ENCODE results near the gene EPB41L3.

Gene EPB41L3

DNA sequence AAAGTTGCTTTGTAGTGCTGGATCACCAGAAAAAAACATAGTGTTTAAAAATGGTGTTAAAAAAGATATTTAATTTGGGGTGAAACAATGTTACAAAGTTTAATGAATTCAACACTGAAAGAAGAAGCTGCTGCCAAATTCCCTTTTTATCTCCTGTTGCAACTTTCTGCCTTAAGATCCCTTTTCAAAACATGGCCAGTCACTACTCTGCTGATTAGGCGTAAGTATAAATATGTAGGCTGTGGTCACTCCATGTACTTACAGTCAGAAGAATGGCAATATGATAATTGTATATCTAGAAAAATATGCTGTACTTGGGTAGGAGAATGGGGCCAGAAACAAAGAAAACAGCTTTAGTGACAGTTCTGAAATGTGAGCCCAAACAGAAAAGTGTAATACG lies 124.8 kb downstream of the EPB41L3 start:
- no peak for DNase-seq (ENCODE audit: low read depth in 2 of 3, low spot score in 2 of 3)

DNA sequence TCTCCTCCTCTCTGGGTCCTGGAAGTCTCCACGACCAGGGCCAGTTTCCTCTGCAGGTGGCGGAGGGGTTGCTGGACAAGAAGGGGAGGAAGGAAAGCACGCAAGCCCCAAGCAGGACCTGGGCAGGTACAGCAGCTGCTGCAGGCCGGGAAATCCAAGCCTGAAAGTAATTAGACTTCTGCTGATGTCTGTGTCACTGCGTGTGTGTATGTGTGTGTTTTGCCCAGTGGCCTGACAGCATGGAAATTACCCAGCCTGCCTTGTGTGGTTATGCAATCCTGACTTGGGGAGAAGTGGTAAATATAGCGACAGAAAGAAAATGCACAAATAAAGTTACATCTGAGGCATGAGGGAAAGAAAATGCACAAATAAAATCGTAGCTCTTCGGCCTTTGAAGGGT lies 126.5 kb downstream of the EPB41L3 start:
- no peak for DNase-seq (ENCODE audit: low read depth in 2 of 3, low spot score in 2 of 3)

DNA sequence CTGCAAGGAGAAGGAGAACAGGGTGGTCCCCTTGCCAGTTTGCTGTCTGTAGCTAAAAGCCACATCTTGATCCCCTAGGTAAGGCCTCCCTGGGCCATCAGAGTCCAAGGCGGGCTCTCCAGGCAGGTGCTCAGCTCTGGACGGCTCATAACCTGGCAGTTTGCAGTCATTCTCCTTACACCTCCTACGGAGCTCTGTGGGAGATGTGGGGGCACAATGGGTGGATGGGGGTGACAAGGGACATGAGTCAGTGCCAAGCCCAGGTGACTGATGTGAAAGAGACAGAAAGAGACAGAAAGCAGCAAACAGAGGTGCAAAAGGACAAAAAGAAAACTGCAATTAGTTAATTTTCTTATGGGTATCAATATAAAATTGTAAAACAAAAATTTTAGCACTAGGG lies 127.7 kb downstream of the EPB41L3 start:
- DNase-seq (ENCODE audit: low read depth in 2 of 3, low spot score in 2 of 3), result no peak

DNA sequence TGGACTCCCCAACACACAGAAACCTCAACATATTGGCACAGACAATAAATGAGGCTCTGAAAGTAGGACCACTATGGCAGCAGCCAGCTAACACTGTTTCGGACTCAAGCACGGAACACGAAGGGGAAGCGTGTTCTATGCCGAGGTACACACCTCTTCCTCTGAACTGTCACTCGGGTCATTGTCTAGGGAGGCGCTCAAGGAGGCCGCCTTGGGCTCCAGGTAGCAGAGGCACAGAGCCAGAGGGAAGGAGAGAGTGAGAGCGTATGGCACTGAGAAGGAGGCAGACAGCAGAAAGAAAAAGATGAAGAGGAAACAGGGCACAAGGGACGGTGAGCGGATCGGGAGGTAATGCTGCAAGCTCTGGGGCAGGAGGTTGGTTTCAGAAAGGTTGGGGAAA lies 128.1 kb downstream of the EPB41L3 start:
- no peak for DNase-seq (ENCODE audit: low read depth in 2 of 3, low spot score in 2 of 3)

DNA sequence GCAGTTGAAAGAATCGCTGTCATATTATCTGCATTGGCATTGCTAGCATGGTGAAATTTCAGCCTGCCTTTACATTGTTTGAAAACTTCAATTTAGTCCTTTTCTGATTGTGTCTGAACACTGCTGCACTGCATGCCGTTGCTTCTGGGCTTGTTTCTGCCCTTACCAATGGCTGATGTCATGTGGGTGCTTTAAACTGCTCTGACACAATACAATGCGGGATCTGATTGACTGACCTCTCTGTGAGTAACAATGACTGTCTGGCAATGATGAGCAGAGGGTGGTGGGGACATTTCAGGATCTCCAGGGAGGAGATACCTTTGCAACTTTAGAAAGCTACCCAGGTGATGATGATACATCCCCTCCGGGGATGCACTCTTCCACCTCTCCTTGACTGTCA lies 128.8 kb downstream of the EPB41L3 start:
- DNase-seq (ENCODE audit: low read depth in 2 of 3, low spot score in 2 of 3), result no peak

DNA sequence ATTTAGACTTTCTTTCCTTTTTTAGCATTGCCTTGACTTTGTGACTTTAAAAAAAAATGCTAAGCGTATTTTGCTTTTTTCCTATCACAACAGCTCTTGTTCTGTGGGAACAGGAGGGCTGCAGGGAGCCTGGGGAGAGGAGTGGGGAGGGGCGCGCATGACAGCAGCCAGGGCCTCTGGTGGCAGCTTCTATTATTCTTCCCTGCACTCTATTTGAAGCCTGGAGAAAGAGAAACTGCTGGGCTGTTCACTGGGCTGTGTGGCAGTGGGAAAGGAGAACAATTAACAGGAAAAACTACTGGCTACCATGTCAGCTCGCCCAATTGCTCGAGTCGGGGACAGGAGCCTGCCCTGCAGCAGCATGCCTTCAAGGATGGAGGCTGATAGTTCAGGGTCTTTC lies 129.3 kb downstream of the EPB41L3 start:
- no peak for DNase-seq (ENCODE audit: low read depth in 2 of 3, low spot score in 2 of 3)

DNA sequence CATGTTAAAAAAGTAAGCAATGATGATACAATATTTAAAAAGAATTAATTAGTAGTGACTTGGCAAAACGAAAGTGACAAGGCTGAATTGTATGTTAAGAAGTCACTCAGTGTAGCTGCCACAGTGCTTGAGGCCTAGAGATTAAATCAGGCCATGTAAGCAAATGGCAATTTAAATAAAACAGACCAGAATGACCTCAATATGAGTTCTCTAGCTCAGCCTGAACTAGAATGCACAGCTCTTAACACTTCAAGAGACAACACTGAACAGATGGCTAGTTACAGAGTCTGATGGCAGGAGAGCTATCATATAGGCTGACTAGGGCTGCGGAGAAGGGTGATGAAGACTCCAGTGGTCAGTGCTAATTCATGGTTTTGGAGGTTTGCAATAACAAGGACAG lies 130.3 kb downstream of the EPB41L3 start:
- DNase-seq (ENCODE audit: low read depth in 2 of 3, low spot score in 2 of 3), result no peak

DNA sequence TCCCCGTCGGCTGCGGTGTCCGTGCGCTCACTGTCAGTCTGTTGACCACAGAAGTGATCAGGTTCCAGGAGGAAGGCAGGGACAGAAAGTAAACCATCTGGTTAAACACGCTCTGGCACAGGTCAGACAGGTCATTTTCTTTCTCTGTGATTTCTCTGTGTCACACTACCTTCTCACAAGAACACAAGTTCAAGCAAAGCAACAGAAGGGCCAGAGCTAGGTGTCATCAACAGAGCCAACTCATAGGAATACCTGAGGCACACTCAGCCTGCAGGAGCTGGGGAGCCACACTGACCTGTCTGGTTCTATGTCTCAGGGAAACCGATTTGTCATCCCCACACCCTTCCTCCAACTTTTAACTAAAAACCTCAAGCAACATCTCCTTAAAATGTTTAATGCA lies 133.2 kb downstream of the EPB41L3 start:
- DNase-seq (ENCODE audit: low read depth in 2 of 3, low spot score in 2 of 3), result no peak

DNA sequence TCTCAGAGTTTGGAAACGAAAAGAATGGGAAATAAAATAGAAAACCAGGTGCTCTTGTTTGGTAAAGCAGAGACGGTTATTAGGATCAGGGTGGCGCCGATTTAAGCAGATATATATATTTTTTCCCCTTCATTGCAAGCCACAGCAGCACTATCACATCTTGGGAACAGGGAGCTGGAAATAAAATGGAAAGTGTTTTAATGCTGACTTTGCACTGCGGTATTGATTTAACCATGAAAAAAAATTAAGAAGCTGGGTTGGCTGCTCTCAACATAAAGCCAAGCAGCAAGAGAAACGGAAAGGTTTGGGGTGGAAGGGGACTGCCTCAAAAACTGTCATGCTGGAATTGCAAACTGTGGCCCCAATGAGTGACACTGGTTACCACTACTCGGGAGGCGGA lies 145.5 kb downstream of the EPB41L3 start:
- no peak for DNase-seq (ENCODE audit: low read depth in 2 of 3, low spot score in 2 of 3)

DNA sequence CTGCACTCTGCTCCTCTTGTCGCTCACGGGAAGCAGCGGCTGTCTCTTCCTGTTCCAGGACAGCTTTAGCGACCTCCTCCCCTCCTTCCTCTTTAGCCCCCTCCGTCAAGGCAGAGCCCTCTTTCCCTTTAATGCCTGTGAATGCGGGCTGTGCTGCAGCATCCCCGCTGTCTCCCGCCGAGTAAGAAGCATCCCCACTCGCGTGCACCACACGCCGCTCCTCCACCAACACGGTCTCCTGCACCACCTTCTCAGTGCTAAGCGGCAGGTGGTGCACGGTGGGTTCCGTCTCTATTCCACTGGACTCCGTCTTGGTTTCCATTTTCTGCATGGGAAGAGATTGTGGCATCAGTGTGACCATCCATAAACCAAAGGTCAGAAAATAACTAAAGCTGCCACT lies 146.7 kb downstream of the EPB41L3 start:
- DNase-seq (ENCODE audit: low read depth in 2 of 3, low spot score in 2 of 3), result no peak

DNA sequence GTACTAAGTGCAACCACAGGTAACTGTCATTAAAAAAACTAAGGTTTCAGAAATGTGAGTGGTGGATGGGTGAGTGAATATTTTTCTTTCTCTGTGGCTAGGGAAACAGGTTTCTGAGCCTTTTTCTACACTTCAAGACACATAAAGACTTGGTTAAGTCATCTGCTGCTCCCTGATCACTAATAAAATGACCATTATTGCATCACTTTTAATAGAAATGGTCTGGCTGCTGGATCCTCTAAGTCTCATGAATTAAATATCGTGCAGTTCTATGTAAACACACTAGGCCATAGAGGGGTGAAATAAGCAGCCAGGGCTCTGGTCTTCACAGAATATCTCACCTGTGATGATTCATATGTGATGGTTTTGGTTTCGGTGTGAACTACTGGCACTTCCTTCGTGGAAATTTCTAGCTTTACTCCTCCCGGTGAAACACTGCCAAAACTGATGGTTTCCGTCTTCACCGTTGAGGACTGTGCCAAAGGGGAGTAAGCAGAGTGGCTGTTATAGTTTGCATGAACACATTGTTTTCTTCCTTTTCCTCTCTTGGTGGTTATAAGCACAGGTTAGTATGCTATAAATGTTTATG lies 147.8 kb downstream of the EPB41L3 start:
- no peak for DNase-seq (ENCODE audit: low read depth in 2 of 3, low spot score in 2 of 3)

DNA sequence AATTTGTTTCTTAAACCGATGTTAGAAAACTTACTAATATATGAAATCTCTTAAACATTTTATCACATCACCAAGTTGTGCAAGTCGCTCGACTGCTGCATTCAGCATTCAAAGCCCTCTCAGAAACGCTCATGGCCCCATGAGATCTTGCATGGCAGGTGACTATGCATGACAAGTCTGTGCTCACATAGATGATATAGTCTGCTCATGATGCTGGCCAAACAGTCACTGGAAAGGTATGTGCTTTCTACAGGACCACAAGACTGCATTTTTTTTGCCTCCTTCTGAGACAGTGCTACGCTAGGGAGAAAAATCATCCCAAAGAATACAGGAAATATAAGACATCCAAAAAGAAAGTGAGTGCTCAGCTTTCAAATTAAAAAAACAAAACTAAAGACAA lies 150.0 kb downstream of the EPB41L3 start:
- DNase-seq (ENCODE audit: low read depth in 2 of 3, low spot score in 2 of 3), result no peak

DNA sequence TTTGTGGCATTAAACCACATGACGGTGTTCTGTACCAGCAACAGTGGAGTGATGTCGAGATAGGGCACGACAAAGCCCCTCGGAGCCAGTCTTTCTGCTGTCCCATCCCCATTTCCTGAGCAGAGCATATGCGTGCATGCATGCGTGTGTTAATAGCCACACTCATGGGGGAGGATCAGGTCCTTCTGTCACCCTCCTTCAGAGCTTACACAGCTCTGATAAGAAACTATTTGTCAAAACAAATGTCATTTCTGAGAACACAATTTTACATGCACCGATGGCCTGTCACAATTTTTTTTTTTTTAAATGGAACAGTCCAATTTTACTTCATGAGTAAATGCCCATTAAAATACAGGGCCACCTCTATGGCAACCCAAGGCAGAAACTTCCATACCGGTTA lies 152.4 kb downstream of the EPB41L3 start:
- no peak for DNase-seq (ENCODE audit: low read depth in 2 of 3, low spot score in 2 of 3)

DNA sequence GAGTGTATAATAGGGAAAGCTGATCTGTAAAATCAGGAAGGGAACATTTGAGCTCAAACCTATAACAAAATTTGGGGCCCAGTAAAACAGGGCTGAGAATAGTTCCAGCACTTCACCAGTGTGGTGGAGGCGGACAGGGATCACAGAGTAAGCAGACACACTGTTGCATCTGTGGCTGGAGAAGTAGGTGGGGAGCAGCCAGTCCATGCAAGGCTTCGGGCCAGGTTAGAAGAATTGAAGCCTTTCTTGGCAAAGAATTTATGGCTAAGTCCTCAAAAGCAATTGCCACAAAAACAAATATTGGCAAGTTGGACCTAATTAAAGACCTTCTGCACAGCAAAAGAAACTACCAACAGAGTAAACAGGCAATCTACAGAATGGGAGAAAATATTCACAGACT lies 154.4 kb downstream of the EPB41L3 start:
- DNase-seq (ENCODE audit: low read depth in 2 of 3, low spot score in 2 of 3), result no peak

DNA sequence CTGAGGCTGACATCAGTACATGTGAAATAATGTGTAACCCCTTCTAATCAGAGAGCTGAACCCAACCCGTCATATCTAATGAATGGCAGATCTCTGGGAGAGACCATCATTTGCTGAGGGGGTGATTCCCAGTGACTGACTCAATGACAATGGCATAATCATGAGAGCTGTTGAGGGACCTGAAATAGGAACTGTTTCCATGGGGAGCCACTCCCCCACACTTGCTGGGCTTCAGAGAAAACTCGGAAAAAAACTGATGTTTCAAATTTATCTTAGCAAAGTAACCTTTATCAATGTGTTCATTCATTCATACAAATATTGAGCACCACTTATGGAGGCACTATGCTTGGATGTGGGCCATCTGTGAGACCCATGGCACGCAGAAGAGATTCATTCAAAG lies 154.9 kb downstream of the EPB41L3 start:
- DNase-seq (ENCODE audit: low read depth in 2 of 3, low spot score in 2 of 3), result no peak

DNA sequence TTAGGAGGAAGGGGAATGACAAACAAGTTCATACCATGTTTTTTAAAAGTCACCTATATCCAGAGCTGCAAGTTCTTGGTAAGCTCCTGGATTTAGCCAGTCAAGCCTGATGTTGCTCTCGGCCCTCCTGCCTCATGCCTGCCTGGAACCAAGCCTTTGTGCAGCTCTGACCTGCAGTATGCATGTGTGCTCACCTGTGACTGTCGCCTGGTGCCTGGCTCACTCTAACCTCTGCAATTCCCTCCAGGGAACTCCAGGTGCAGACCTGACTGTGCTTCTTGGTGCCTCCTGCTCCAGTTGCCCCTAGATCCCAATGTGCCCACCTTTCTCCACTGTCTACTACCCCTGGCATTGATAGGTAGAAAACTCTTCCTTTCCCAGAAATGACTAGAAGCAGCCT lies 163.2 kb downstream of the EPB41L3 start:
- DNase-seq (ENCODE audit: low read depth in 2 of 3, low spot score in 2 of 3), result no peak

DNA sequence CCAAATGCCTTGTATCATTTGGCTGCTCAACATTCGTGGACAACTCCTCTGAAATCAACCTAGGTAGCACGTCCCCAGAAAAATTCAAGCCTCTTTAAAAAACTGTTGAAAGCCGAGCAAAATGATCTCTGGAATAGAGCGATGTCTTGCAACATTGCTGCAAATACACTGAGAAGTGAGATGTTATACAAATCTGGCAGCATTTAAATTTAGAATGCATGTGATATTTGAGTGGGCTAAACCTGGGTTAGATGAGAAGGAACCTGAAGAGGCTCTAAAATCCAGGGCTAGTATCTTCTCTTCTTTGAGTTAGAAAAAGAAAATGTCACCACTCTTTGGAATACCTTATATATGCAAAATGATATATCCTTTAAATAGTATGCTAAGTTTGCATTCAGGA lies 166.8 kb downstream of the EPB41L3 start:
- DNase-seq (ENCODE audit: low read depth in 2 of 3, low spot score in 2 of 3), result no peak

DNA sequence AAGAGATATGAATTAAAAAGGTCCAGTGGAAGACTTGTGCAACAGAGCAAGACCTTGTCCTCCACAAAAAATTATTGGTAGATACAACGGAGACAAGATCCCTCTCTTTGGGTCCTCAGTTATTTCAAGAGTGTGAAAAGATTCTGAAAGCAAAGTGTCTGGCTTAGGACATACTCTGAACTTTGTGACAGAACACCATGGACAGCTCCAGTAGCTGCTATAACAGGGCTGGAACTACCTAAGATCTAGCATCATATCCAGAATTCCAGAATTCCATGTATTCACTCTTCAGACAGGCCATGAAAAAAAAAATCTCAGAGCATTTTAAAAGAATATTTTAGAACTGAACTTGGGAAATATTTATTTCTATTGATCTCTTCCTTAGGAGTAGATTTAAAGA lies 173.5 kb downstream of the EPB41L3 start:
- DNase-seq (ENCODE audit: low read depth in 2 of 3, low spot score in 2 of 3), result no peak

DNA sequence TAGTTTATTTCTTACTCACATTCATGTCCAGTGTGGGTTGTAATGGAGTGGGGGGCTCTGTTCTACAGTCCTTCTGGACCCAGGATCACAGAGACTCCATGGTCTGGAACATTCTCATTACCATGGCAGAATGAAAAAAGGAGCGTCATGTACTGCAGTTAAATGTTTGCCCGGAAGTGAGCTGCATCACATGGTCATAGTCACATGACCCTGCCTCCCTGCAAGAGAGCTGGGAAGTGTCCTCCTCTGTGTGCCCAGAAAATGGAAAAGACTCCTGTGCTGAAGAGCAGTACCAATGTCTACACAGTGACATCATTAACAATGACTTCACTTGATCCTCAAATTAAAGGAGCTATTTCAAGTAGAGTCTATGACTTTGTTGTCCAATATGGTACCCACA lies 174.3 kb downstream of the EPB41L3 start:
- no peak for DNase-seq (ENCODE audit: low read depth in 2 of 3, low spot score in 2 of 3)

DNA sequence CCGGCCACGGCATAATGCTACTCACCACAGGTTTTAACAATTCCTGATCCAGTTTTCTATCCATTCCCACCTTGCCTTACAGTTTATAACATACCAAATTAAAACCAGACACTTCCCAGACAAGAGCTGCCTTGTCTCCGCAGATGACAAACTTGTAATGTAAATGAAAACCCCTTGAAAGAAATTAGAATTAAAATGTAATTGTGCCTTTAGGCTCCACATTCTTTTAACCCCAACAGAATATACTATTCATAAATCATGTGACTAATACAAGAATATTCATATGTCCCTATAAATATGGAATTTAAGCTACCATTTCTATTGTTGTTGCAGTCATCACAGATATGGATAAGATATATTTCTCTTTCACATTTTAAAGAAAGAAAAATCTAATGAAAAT lies 178.4 kb downstream of the EPB41L3 start:
- DNase-seq (ENCODE audit: low read depth in 2 of 3, low spot score in 2 of 3), result no peak

DNA sequence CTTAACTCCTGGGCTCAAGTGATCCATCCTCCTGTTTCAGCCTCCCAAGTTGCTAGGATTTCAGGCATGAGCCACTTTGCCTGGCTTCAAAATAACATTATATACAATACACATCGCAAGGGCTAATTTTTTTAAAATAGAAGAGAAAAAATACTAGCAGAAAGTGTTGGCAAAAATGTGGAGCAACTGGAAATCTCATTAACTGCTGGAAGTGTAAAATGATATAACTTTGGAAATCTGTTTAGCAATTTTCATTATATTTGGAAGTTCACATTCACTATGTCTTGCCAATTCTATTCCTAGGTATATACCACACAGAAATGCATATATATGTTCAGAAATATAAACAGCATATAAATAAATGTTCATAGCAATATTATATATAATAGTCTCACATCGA lies 193.2 kb downstream of the EPB41L3 start:
- no peak for DNase-seq (ENCODE audit: low read depth in 2 of 3, low spot score in 2 of 3)

Measured in activated CD8-positive, alpha-beta memory T cell treated with anti-CD3 and anti-CD28 coated beads for 48 hours (primary cell).